HCT116 (cell line): Measurements from ENCODE around the gene GOLGA3. TPM values are rescaled to one million over a fixed set of nuclear protein-coding genes. Genes with fewer than 3 reads are reported as not detected.

ENCODE experiments used
- ATAC-seq: fragments of 200-7000 bp; cut with Tn5 transposase; 2 replicates; pipeline ENCODE4 v1.9.1; 2020; ENCODE audit warnings: mild to moderate bottlenecking, moderate library complexity
- BruUV-seq: library from RNA; stranded (reverse); fragments of 400-500 nt; replicated peaks from 2 replicates; lab custom pipeline; 2021; lab: Mats Ljungman, UMichigan
- CTCF ChIA-PET: fragments of 300-600 bp; sonication (Branson Sonifier 250); formaldehyde crosslinking; loops from one replicate; lab custom pipeline; 2021; ENCODE audit warnings: antibody characterized with exemption; lab: Charles Lee
- POLR2A ChIA-PET: fragments of 300-600, 350-600 bp; sonication (Branson Sonifier 250); formaldehyde crosslinking; loops from one replicate; lab custom pipeline; 2021; ENCODE audit warnings: antibody characterized with exemption; lab: Charles Lee
- RAD21 ChIA-PET, 2 experiments: fragments of 300-600 bp; sonication (Branson Sonifier 250); formaldehyde crosslinking; loops; one replicate each; lab custom pipeline; 2023; ENCODE audit warnings: low total read pairs in 2 of 2; ENCODE audit not compliant: uncharacterized antibody in 2 of 2, unreplicated experiment in 2 of 2, low non-redundant PET in 1 of 2; lab: Charles Lee
- DNase-seq: peaks from one replicate; pipeline ENCODE4 v3.0.0-alpha.2; 2010; ENCODE audit warnings: low read depth, low spot score
- H2AFZ ChIP-seq: fragments of 200-600 bp; shearing (Covaris generic), sonication (generic); 2 replicates; pipeline ENCODE4 v1.6.1; 2017; ENCODE audit warnings: low read depth, mixed run types, mixed read lengths, antibody characterized with exemption, low read length; ENCODE audit not compliant: poor library complexity, severe bottlenecking
- H3K27ac ChIP-seq: 2 replicates; pipeline ENCODE4 v1.5.1; 2012; ENCODE audit warnings: low read depth, low read length
- H3K27me3 ChIP-seq: fragments of 200-600 bp; sonication (generic); 2 replicates; pipeline ENCODE4 v1.6.1; 2016; ENCODE audit warnings: mixed run types, low read length, mixed read lengths; ENCODE audit not compliant: insufficient read depth
- H3K36me3 ChIP-seq, 2 experiments: fragments of 200-500 bp in 1 of 2; fragments of 200-600 bp in 1 of 2; sonication (Bioruptor generic) in 1 of 2; sonication (generic) in 1 of 2; 2 replicates each; pipeline versions ENCODE4 v1.5.1 to v1.6.1; 2014 to 2016; ENCODE audit warnings: low read length in 2 of 2, inconsistent platforms in 1 of 2, mixed read lengths in 1 of 2, mixed run types in 1 of 2; ENCODE audit not compliant: insufficient read depth in 2 of 2, control insufficient read depth in 1 of 2
- H3K4me1 ChIP-seq, 2 experiments: fragments of 200-600 bp in 1 of 2; sonication (generic) in 1 of 2; 2 replicates each; pipeline versions ENCODE4 v1.5.1 to v1.6.1; 2012 to 2017; ENCODE audit warnings: low read length in 2 of 2, inconsistent platforms in 1 of 2, mild to moderate bottlenecking in 1 of 2, mixed read lengths in 1 of 2, mixed run types in 1 of 2, moderate library complexity in 1 of 2; ENCODE audit not compliant: insufficient read depth in 2 of 2, control insufficient read depth in 1 of 2
- H3K4me2 ChIP-seq: fragments of 200-600 bp; sonication (generic); 2 replicates; pipeline ENCODE4 v1.6.1; 2017; ENCODE audit warnings: mixed run types, low read length, mixed read lengths
- H3K4me3 ChIP-seq, 2 experiments: fragments of 200-600 bp in 1 of 2; sonication (generic) in 1 of 2; replicated peaks in 1 of 2; 2 replicates each; pipeline ENCODE4 v1.5.1; 2011 to 2016; ENCODE audit warnings: low read length in 2 of 2, control low read depth in 1 of 2, low read depth in 1 of 2, mild to moderate bottlenecking in 1 of 2, mixed read lengths in 1 of 2, mixed run types in 1 of 2
- H3K79me2 ChIP-seq: fragments of 200-600 bp; sonication (generic); 2 replicates; pipeline ENCODE4 v1.6.1; 2017; ENCODE audit warnings: mild to moderate bottlenecking, mixed run types, low read length, moderate library complexity, mixed read lengths; ENCODE audit not compliant: insufficient read depth
- H3K9ac ChIP-seq: fragments of 200-600 bp; sonication (generic); 2 replicates; pipeline ENCODE4 v1.6.1; 2016; ENCODE audit warnings: low read length, mixed read lengths
- H3K9me2 ChIP-seq: fragments of 200-600 bp; sonication (generic), shearing (Covaris generic); 2 replicates; pipeline ENCODE4 v1.6.1; 2017; ENCODE audit warnings: mixed run types, mild to moderate bottlenecking, moderate library complexity; ENCODE audit not compliant: insufficient read depth
- H3K9me3 ChIP-seq, 2 experiments: fragments of 200-500 bp in 1 of 2; fragments of 200-600 bp in 1 of 2; sonication (Bioruptor generic) in 1 of 2; sonication (generic) in 1 of 2; 2 replicates each; pipeline ENCODE4 v1.6.1; 2014 to 2017; ENCODE audit warnings: low read length in 2 of 2, mixed read lengths in 2 of 2, inconsistent platforms in 1 of 2, low read depth in 1 of 2, mild to moderate bottlenecking in 1 of 2, mixed run types in 1 of 2, moderate library complexity in 1 of 2; ENCODE audit not compliant: control insufficient read depth in 1 of 2, insufficient read depth in 1 of 2
- H4K20me1 ChIP-seq: fragments of 200-600 bp; sonication (generic), shearing (Covaris generic); 2 replicates; pipeline ENCODE4 v1.6.1; 2017; ENCODE audit warnings: mixed run types, mild to moderate bottlenecking, moderate library complexity; ENCODE audit not compliant: insufficient read depth
- ATF3 ChIP-seq: IDR thresholded peaks from 2 replicates; pipeline ENCODE4 v1.6.1; 2012
- CBX3 ChIP-seq: IDR thresholded peaks from 2 replicates; pipeline ENCODE4 v1.6.1; 2012; ENCODE audit warnings: low read depth
- CEBPB ChIP-seq: IDR thresholded peaks from 2 replicates; pipeline ENCODE4 v1.6.1; 2012; ENCODE audit warnings: low read depth
- EGR1 ChIP-seq: IDR thresholded peaks from 2 replicates; pipeline ENCODE4 v1.6.1; 2012; ENCODE audit warnings: low read depth
- MAX ChIP-seq: IDR thresholded peaks from 2 replicates; pipeline ENCODE4 v1.6.1; 2012
- POLR2AphosphoS5 ChIP-seq: IDR thresholded peaks from 2 replicates; pipeline ENCODE4 v1.6.1; 2011; ENCODE audit warnings: mild to moderate bottlenecking, low read depth, low read length, moderate library complexity
- SIN3A ChIP-seq: IDR thresholded peaks from 2 replicates; pipeline ENCODE4 v1.6.1; 2012; ENCODE audit warnings: low read depth
- SRF ChIP-seq: IDR thresholded peaks from 2 replicates; pipeline ENCODE4 v1.6.1; 2012; ENCODE audit warnings: low read depth
- YY1 ChIP-seq: IDR thresholded peaks from 2 replicates; pipeline ENCODE4 v1.6.1; 2011; ENCODE audit warnings: low read length, low read depth, moderate library complexity, mild to moderate bottlenecking; ENCODE audit not compliant: insufficient replicate concordance; ENCODE audit errors: extremely low read depth
- ZBTB33 ChIP-seq: IDR thresholded peaks from 2 replicates; pipeline ENCODE4 v1.6.1; 2011; ENCODE audit warnings: mild to moderate bottlenecking, low read length, moderate library complexity; ENCODE audit not compliant: insufficient replicate concordance; ENCODE audit errors: extremely low read depth
- ZFX ChIP-seq: fragments of 450-650 bp; IDR thresholded peaks from 2 replicates; pipeline ENCODE4 v1.6.1; 2017
- ZNF274 ChIP-seq: fragments of 200-500 bp; sonication (Bioruptor generic); IDR thresholded peaks from 2 replicates; pipeline ENCODE4 v1.6.1; 2014; ENCODE audit warnings: mild to moderate bottlenecking, low read depth, low read length, inconsistent platforms
- intact Hi-C: fragments of 100-400 bp; cut with micrococcal nuclease; formaldehyde crosslinking; loops from 2 replicates; pipeline ENCODE4 v1.10.0; 2022
- total RNA-seq: library from RNA; stranded (reverse); gene quantifications from one replicate; pipeline ENCODE4 v1.2.1, GENCODE V29; 2021; ENCODE audit not compliant: unreplicated experiment

Gene GOLGA3
- total RNA-seq, 1 experiment from 2014 or later, result 35.1 TPM

GRCh38 chr12:132824053-132824452 is 4.6 kb downstream of the GOLGA3 start:
- peaks cover 6 to 11% of the 10 kb centered on the region in 2 experiments; a peak in 3 of 4 replicates for H3K4me1 ChIP-seq
- CTCF ChIA-PET, result no interaction called here
- no peak overlapping the region for H3K4me3 ChIP-seq
- intact Hi-C loops, result loop anchor here (10.0 kb wide), 1 partner anchor 59 kb away; the partner anchor contains the start of gene ANKLE2
- H2AFZ ChIP-seq, result no peak overlapping the region
- no peaks in the 10 kb centered on the region for H3K27me3 ChIP-seq
- peaks cover 15 to 21% of the 10 kb centered on the region in 2 experiments; a peak in 3 of 4 replicates for H3K36me3 ChIP-seq
- TF ChIP-seq EGR1 (no peak), ATF3 (no peak), ZBTB33 (no peak), POLR2AphosphoS5 (no peak)
- no peaks in the 10 kb centered on the region for H4K20me1 ChIP-seq
- no peak overlapping the region for H3K4me2 ChIP-seq
- no peak overlapping the region for H3K9ac ChIP-seq
- RAD21 ChIA-PET, result no interaction called here
- peaks cover 52% of the 10 kb centered on the region for H3K79me2 ChIP-seq
- H3K9me2 ChIP-seq, result no peaks in the 10 kb centered on the region
- ATAC-seq (no peak), DNase-seq (no peak)
- H3K9me3 ChIP-seq, result no peaks in the 10 kb centered on the region
- POLR2A ChIA-PET, result no interaction called here
- no TSS peak for BruUV-seq
- H3K27ac ChIP-seq, result no peak overlapping the region

DNA sequence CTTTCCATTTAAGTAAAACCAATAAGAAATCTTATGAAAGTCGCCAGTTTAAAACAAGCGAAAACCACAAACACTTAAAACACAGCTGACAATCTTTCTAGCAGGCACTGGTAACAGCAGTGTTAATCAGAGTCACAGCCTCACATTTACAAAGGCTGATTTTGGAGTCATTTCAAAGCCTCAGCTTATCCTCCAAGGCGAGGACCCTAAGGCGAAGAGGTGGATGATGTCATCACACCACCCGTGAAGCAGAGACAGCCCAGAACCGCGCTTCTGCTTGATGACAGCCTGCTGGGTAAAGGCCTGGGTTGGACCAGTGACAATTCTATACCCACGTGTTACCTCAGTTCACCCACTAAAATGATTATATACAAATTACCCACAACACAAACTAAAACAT is 10.1 kb downstream of the GOLGA3 start:
- no peaks in the 10 kb centered on the region for H4K20me1 ChIP-seq
- H3K9me3 ChIP-seq, result no peaks in the 10 kb centered on the region
- no peak for DNase-seq
- no peak for ATAC-seq
- H3K9ac ChIP-seq, result no peak overlapping the region
- H3K27me3 ChIP-seq, result no peaks in the 10 kb centered on the region
- peaks cover 21 to 22% of the 10 kb centered on the region in 2 experiments; a peak in 3 of 4 replicates for H3K36me3 ChIP-seq
- CTCF ChIA-PET, result no interaction called here
- no peak overlapping the region for H3K4me2 ChIP-seq
- intact Hi-C loops, result no loop called here
- H3K27ac ChIP-seq, result no peak overlapping the region
- no peak overlapping the region for H2AFZ ChIP-seq
- H3K4me3 ChIP-seq, result no peak overlapping the region
- no TSS peak for BruUV-seq
- POLR2A ChIA-PET, result no interaction called here
- no peaks in the 10 kb centered on the region for H3K4me1 ChIP-seq
- RAD21 ChIA-PET, result no interaction called here
- peaks cover 5% of the 10 kb centered on the region; the same call in 1 of the 2 replicates for H3K79me2 ChIP-seq
- no peaks in the 10 kb centered on the region for H3K9me2 ChIP-seq
- no peak for TF ChIP-seq CBX3
- no peak for TF ChIP-seq CEBPB
- TF ChIP-seq EGR1, result no peak
- TF ChIP-seq ZFX, result no peak
- no peak for TF ChIP-seq ZNF274
- no peak for TF ChIP-seq ATF3
- TF ChIP-seq SIN3A, result no peak
- TF ChIP-seq ZBTB33, result no peak
- no peak for TF ChIP-seq SRF
- TF ChIP-seq YY1, result no peak
- TF ChIP-seq MAX, result no peak
- no peak for TF ChIP-seq POLR2AphosphoS5
